ENCODE results near the gene ATP5PD. TPM values are rescaled to one million over a fixed set of nuclear protein-coding genes. Genes with fewer than 3 reads are reported as not detected.
A peak's percentile ranks its signal among the peaks of the same experiment; 100 is the strongest.

The ATP5PD gene
- polyA plus RNA-seq, 1 donor (not counting 4 experiments of a cell fraction or from before 2014, with no cell fraction given) = 276 TPM

DNA sequence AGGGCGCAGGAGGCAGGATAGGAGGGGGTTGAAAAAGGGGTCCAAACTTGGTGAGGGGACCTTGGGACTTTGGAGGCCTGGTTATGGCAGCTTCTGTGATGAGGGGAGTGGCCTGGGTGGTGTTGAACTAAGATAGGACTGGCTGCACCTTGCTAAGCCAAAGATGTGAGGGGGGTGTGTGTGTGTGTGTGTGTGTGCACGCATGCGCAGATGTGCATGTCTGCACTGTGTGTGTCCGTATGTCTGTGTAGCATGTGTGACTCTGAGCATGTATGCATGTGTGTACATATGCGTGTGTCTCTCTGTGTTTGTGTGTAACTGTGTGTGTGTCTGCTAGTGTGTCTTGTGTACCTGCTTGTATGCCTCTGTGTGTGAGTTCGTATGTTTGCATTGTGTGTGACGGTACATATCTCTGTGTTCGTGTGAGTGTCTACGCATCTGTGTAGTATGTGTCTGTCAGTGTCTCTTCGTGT lies 45.1 kb upstream of the ATP5PD start:
- TF ChIP-seq, protein P1, sequence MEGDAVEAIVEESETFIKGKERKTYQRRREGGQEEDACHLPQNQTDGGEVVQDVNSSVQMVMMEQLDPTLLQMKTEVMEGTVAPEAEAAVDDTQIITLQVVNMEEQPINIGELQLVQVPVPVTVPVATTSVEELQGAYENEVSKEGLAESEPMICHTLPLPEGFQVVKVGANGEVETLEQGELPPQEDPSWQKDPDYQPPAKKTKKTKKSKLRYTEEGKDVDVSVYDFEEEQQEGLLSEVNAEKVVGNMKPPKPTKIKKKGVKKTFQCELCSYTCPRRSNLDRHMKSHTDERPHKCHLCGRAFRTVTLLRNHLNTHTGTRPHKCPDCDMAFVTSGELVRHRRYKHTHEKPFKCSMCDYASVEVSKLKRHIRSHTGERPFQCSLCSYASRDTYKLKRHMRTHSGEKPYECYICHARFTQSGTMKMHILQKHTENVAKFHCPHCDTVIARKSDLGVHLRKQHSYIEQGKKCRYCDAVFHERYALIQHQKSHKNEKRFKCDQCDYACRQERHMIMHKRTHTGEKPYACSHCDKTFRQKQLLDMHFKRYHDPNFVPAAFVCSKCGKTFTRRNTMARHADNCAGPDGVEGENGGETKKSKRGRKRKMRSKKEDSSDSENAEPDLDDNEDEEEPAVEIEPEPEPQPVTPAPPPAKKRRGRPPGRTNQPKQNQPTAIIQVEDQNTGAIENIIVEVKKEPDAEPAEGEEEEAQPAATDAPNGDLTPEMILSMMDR (optimal IDR thresholded peaks at IDR 0.05 in 1 of 3, IDR thresholded peaks at IDR 0.05 in 1 of 3, conservative IDR thresholded peaks at IDR 0.05 in 1 of 3; ENCODE audit: extremely low read depth in 1 of 3, insufficient read depth in 2 of 3, low read length in 3 of 3) = no peak
- TF ChIP-seq EZH2 (IDR thresholded peaks at IDR 0.05; ENCODE audit: low read length) = no peak
- no peaks in the 10 kb centered on the region for H3K9me1 ChIP-seq (ENCODE audit: control insufficient read depth, extremely low read depth, insufficient read depth, low read length)
- peaks cover 57% of the 10 kb centered on the region for H3K4me1 ChIP-seq (ENCODE audit: control insufficient read depth, extremely low read depth, insufficient read depth, low read length)
- H3K27me3 ChIP-seq (ENCODE audit: control insufficient read depth, extremely low read depth, insufficient read depth, low read length) = no peaks in the 10 kb centered on the region
- no peak for DNase-seq (ENCODE audit: low read depth, low spot score)
- H4K20me1 ChIP-seq (ENCODE audit: control insufficient read depth, extremely low read depth, insufficient read depth, low read length) = no peaks in the 10 kb centered on the region
- H3K4me3 ChIP-seq (ENCODE audit: control insufficient read depth in 2 of 3, extremely low read depth in 1 of 3, insufficient read depth in 2 of 3, low read depth in 1 of 3, low read length in 3 of 3) = no peak overlapping the region
- no peak overlapping the region for H2AFZ ChIP-seq (ENCODE audit: control insufficient read depth, low read length)
- dilution Hi-C loops (cut with MboI; ENCODE audit: extremely low pct_ligation_motif_present, low sequenced_read_pairs) = no loop called here
- no peak for FAIRE-seq
- H3K27ac ChIP-seq (ENCODE audit: control insufficient read depth, insufficient read depth, low read length) = no peak overlapping the region
- H3K9me3 ChIP-seq (ENCODE audit: control insufficient read depth, low read depth, low read length) = no peaks in the 10 kb centered on the region
- H3K9ac ChIP-seq (ENCODE audit: control insufficient read depth, extremely low read depth, insufficient read depth, low read length) = no peak overlapping the region
- no peaks in the 10 kb centered on the region for H3K36me3 ChIP-seq (ENCODE audit: control insufficient read depth in 2 of 2, extremely low read depth in 1 of 2, insufficient read depth in 2 of 2, low read length in 2 of 2)
- H3K4me2 ChIP-seq (ENCODE audit: control insufficient read depth, extremely low read depth, insufficient read depth, low read depth, low read length) = peak overlapping the region; percentile 31
- H3K79me2 ChIP-seq (ENCODE audit: control insufficient read depth, insufficient read depth, low read length) = no peaks in the 10 kb centered on the region

DNA sequence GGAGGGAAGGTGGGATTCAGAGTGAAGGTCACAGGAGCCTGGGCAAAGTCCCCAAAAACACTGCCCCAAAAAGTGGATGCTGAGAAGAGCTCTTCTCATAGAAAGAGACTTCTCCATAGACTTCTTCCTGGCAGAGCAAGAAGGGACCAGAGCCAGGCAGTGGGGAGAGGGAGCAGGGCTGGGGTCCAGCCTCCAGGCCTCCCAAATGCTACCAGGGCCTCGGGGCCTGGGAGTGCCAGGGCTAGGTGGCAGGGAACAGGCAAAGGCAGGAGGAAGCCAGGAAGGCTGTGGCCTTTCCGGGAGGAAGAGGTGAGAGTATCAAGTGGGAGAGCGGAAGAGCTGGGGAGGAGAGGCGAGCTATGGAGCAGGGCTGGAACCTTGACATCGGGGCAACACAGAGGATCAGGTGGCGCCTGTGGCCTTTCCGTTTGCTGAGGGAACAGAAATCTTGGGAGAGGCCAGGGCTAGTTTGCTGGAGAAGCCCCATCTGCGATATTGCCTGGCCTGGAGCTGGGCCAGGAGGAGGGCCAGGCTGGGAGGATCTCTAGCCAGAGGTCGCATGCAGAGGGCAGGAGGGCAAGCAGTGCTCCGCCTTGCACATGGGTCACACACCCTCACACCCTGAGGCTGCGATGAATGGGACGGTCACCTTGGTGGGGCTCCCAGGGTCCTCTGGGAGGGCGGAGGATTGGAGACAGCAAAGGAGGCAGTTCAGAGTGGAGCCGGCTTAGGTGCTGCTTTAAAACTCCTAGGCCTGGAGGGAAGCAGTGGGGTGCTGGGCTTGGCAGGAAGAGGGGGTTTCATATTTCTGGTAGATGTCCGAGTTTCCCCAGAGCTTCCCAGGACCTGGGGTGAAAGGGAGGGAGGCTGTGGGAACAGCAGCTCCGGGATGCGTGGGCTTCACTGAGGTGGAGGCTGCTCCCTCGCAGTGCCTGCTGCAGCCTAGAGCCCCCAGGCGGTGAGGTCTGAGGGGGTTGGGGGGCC lies 44.4 kb upstream of the ATP5PD start:
- Histone ChIP-seq H3K4me2 (ENCODE audit: control insufficient read depth, extremely low read depth, insufficient read depth, low read depth, low read length) (peak overlapping the region; percentile 31), H3K4me1 (ENCODE audit: control insufficient read depth, extremely low read depth, insufficient read depth, low read length) (peaks cover 54% of the 10 kb centered on the region)

More for the DNA sequence above, 44.4 kb upstream of the ATP5PD start:
- no peaks in the 10 kb centered on the region for H3K27me3 ChIP-seq (ENCODE audit: control insufficient read depth, extremely low read depth, insufficient read depth, low read length)
- no peaks in the 10 kb centered on the region for H4K20me1 ChIP-seq (ENCODE audit: control insufficient read depth, extremely low read depth, insufficient read depth, low read length)
- peak overlapping the region in 1 of 3 experiments; percentile 19 for H3K4me3 ChIP-seq (ENCODE audit: control insufficient read depth in 2 of 3, extremely low read depth in 1 of 3, insufficient read depth in 2 of 3, low read depth in 1 of 3, low read length in 3 of 3)
- H2AFZ ChIP-seq (ENCODE audit: control insufficient read depth, low read length) = no peak overlapping the region
- no peaks in the 10 kb centered on the region for H3K9me3 ChIP-seq (ENCODE audit: control insufficient read depth, low read depth, low read length)
- H3K27ac ChIP-seq (ENCODE audit: control insufficient read depth, insufficient read depth, low read length) = no peak overlapping the region
- H3K9ac ChIP-seq (ENCODE audit: control insufficient read depth, extremely low read depth, insufficient read depth, low read length) = peak overlapping the region; percentile 44
- H3K9me1 ChIP-seq (ENCODE audit: control insufficient read depth, extremely low read depth, insufficient read depth, low read length) = no peaks in the 10 kb centered on the region
- TF ChIP-seq, protein P1 (optimal IDR thresholded peaks at IDR 0.05 in 1 of 3, IDR thresholded peaks at IDR 0.05 in 1 of 3, conservative IDR thresholded peaks at IDR 0.05 in 1 of 3; ENCODE audit: extremely low read depth in 1 of 3, insufficient read depth in 2 of 3, low read length in 3 of 3) = no peak
- no peak for TF ChIP-seq EZH2 (IDR thresholded peaks at IDR 0.05; ENCODE audit: low read length)
- no peak for DNase-seq (ENCODE audit: low read depth, low spot score)
- H3K36me3 ChIP-seq (ENCODE audit: control insufficient read depth in 2 of 2, extremely low read depth in 1 of 2, insufficient read depth in 2 of 2, low read length in 2 of 2) = no peaks in the 10 kb centered on the region
- FAIRE-seq = no peak
- H3K79me2 ChIP-seq (ENCODE audit: control insufficient read depth, insufficient read depth, low read length) = no peaks in the 10 kb centered on the region
- dilution Hi-C loops (cut with MboI; ENCODE audit: extremely low pct_ligation_motif_present, low sequenced_read_pairs) = no loop called here

Measured in keratinocyte (primary cell).